ENCODE measurements around the gene GRID1.

The GRID1 gene

DNA sequence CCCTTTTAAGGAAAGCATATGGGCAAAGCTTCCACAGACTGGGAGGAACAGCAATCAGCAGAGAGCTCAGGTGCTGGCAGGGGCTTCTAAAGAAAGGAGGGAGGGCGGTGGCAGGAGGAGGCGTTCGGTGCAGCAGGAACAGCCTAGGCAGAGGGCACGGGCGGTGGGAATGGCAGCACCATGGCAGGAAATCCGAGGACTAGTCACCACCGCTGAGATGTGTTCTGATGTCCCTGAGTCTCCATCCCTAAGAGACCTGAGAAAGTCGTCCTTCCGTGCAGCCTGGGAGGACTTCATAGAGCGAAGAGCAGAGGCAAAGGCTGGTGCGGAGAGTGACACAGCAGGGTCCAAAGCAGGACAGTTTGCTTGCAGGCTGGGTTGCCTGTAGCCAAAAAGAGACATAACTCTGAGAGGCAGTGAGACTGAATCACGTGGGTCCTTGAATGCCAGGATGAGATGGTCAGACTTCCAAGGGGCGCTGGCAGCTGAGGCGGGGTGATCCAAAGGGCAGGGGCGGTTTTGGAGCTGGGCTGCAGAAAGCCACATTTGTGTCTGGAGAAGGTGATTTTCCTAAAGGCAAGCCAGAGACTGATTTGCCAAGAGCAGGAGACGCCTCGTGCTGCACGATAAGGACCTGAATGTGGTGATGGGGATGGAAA is 35.8 kb upstream of the GRID1 start:
- no peak for TF ChIP-seq POLR2AphosphoS5 (IDR thresholded peaks at IDR 0.05; ENCODE audit: low read depth, low read length)
- no peak for DNase-seq (ENCODE audit: insufficient read length, low spot score)
- FAIRE-seq: no peak

DNA sequence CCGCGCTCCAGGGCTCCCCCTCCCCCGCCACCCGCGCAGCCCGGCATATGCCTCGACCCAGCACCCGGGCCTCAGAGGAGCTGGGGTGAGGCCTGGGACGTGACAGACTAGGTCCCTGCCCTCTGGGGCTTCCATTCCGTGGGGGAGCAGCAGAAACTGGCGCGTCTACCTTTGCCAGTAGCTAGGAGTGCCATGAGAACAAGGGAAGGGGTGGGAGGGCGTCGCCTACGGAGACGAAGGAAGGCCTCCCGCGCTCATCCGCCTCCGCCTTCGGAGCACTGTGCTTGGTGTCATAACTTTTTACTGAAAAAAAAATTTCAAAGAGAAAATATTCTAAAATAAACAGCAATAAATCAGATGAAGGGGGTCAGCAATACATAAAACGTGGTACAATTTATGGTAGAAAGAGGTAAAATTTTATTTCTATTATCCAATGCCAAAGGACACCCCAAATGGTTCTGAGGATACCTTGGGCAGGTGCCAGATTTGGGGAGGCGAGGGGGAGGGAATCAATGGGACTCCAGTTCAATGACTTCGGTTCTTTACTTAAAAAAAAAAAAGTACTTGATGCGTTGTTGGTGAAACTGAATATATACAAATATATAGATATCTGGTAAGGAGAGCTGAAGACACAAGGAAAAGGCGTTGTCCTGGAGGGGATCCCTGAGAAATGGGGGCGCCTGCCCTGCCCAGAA is 35.1 kb upstream of the GRID1 start:
- TF ChIP-seq TAF1 (IDR thresholded peaks at IDR 0.05; ENCODE audit: low read depth, low read length) (no peak), PAX5 (IDR thresholded peaks at IDR 0.05; ENCODE audit: insufficient read depth, low read length, severe bottlenecking) (no peak)
- FAIRE-seq (no peak), DNase-seq (ENCODE audit: insufficient read length, low spot score) (no peak)

DNA sequence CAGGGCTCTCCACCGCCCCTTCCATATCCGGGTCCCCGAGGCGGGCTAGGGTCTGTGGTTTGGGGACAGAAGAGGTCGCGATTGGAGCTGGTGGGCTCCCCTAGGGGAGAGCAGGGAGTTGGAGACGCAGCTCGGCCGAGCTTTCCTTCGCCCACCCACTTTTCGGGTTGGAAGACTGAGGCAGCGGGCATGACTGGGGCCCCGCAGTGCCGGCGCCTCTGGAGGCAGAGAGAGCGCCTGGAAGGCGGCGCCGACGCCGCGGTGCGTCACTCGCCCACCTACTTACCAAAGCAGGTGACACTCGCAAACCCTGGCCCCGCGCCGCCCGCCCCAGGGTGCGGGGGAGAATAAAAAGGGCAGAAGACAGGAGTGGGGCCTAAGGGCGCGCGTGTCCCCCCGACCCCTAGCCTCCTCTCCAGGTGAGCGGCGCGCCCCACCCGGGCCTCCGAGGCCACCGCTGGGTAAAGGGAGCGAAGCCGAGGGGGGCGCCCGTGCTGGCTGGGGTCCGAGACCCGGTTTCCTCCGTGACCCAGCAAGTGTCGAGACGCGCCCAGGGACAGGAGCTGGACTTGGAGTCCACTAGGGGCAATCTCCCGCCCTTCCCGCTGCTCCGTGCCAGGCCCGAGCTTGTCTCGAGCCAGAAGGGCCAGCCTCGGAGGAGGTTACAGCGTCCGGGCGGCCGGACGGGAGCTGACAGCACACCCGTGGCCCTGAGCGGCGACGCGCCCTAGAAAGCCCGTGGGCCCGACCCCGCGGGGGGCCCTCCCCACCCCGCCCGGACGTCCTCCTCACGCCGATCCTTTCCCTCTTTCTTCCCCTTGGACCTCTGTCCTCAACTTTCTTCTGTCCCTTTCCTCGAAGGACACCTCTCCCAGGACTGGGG is 34.4 kb upstream of the GRID1 start:
- DNase-seq (ENCODE audit: insufficient read length, low spot score) (peak; percentile 40), FAIRE-seq (no peak)
- no peak for TF ChIP-seq PAX5 (IDR thresholded peaks at IDR 0.05; ENCODE audit: insufficient read depth, low read length, severe bottlenecking)
- no peak for TF ChIP-seq TAF1 (IDR thresholded peaks at IDR 0.05; ENCODE audit: low read depth, low read length)
- TF ChIP-seq POLR2AphosphoS5 (IDR thresholded peaks at IDR 0.05; ENCODE audit: low read depth, low read length): peak; percentile 41; the same call in 1 of the 2 replicates
- TF ChIP-seq POLR2A (IDR thresholded peaks at IDR 0.05; ENCODE audit: low read depth, low read length): peak; percentile 36; the same call in 1 of the 2 replicates
- TF ChIP-seq SPI1 (IDR thresholded peaks at IDR 0.05; ENCODE audit: low read depth, low read length): no peak
- TF ChIP-seq POU2F2 (IDR thresholded peaks at IDR 0.05; ENCODE audit: low read depth, low read length): no peak; the same call in 1 of the 2 replicates

GRCh38 chr10:86399879-86400704 is 33.5 kb upstream of the GRID1 start:
- peak; percentile 96 for FAIRE-seq

GRCh38 chr10:86399514-86399878 is 32.9 kb upstream of the GRID1 start:
- TF ChIP-seq TAF1 (IDR thresholded peaks at IDR 0.05; ENCODE audit: low read depth, low read length) (0 out of 2 replicates have a peak, but pooled peaks have one; percentile 5), POLR2A (IDR thresholded peaks at IDR 0.05; ENCODE audit: low read depth, low read length) (no peak)
- DNase-seq (ENCODE audit: insufficient read length, low spot score) (no peak), FAIRE-seq (no peak)

More at GRCh38 chr10:86399879-86400704, 33.5 kb upstream of the GRID1 start:
- DNase-seq (ENCODE audit: insufficient read length, low spot score): peak; percentile 89
- TF ChIP-seq POLR2A (IDR thresholded peaks at IDR 0.05; ENCODE audit: low read depth, low read length): peak; percentile 21; the same call in 1 of the 2 replicates
- 0 out of 2 replicates have a peak, but pooled peaks have one; percentile 7 for TF ChIP-seq TAF1 (IDR thresholded peaks at IDR 0.05; ENCODE audit: low read depth, low read length)
- no peak for TF ChIP-seq SPI1 (IDR thresholded peaks at IDR 0.05; ENCODE audit: low read depth, low read length)

GRCh38 chr10:86397120-86397519 is 30.5 kb upstream of the GRID1 start:
- no peak for TF ChIP-seq TAF1 (IDR thresholded peaks at IDR 0.05; ENCODE audit: low read depth, low read length)
- TF ChIP-seq SPI1 (IDR thresholded peaks at IDR 0.05; ENCODE audit: low read depth, low read length): no peak
- no peak for TF ChIP-seq POU2F2 (IDR thresholded peaks at IDR 0.05; ENCODE audit: low read depth, low read length)
- no peak for TF ChIP-seq POLR2A (IDR thresholded peaks at IDR 0.05; ENCODE audit: low read depth, low read length)
- no peak for TF ChIP-seq POLR2AphosphoS5 (IDR thresholded peaks at IDR 0.05; ENCODE audit: low read depth, low read length)
- peak; percentile 9 for FAIRE-seq
- no peak for DNase-seq (ENCODE audit: insufficient read length, low spot score)

DNA sequence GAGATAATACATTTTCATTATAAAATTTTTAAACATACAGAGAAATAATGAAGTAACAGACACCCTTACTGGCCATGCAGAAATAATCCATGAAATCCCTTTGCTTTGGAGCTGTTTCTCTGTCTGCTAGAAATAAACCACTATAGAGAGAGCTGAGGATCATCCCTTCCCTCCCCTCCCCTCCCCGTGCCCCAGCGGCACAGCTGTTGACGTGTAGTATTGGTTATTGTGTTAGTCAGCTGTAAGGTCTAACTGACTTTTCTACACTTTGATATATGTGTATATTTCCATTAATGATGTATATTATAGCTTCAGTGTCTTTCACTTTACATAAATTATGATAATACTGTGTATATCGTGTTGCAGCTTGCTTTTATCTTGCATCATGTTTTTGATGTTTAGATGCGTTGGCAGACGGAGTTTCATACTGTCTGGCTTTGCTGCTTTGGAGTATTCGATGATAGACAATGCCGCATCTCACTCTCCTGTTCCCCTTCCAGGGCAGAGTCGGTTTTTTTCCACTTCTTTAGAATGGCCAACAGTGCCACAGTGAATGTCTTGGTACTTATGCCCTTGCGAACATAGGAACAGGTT is 27.4 kb upstream of the GRID1 start:
- TF ChIP-seq POLR2AphosphoS5 (IDR thresholded peaks at IDR 0.05; ENCODE audit: low read depth, low read length) (no peak), PAX5 (IDR thresholded peaks at IDR 0.05; ENCODE audit: insufficient read depth, low read length, severe bottlenecking) (no peak), POU2F2 (IDR thresholded peaks at IDR 0.05; ENCODE audit: low read depth, low read length) (no peak), TAF1 (IDR thresholded peaks at IDR 0.05; ENCODE audit: low read depth, low read length) (no peak)
- FAIRE-seq: peak; percentile 66
- DNase-seq (ENCODE audit: insufficient read length, low spot score): no peak

DNA sequence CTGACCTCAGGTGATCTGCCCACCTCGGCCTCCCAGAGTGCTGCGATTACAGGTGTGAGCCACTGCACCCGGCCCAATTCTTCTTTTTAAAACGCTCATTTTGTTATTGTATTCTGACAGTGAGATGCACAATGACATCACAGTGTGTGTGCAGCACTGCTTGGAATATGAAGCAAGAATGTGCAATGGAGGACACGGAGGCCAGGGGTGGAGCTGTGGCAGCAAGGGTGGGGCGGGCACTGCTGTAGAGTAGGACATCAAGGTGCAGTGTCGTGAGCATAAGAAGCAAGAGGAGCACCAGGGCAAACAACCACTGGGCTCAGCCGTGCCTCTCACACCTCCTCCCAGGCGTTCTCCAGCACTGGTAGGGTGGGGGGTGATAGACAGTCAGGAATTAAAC is 26.8 kb upstream of the GRID1 start:
- FAIRE-seq (peak; percentile 86), DNase-seq (ENCODE audit: insufficient read length, low spot score) (no peak)
- TF ChIP-seq POLR2A (IDR thresholded peaks at IDR 0.05; ENCODE audit: low read depth, low read length) (no peak), POLR2AphosphoS5 (IDR thresholded peaks at IDR 0.05; ENCODE audit: low read depth, low read length) (no peak), TAF1 (IDR thresholded peaks at IDR 0.05; ENCODE audit: low read depth, low read length) (no peak), PAX5 (IDR thresholded peaks at IDR 0.05; ENCODE audit: insufficient read depth, low read length, severe bottlenecking) (no peak), POU2F2 (IDR thresholded peaks at IDR 0.05; ENCODE audit: low read depth, low read length) (no peak), SPI1 (IDR thresholded peaks at IDR 0.05; ENCODE audit: low read depth, low read length) (no peak)

DNA sequence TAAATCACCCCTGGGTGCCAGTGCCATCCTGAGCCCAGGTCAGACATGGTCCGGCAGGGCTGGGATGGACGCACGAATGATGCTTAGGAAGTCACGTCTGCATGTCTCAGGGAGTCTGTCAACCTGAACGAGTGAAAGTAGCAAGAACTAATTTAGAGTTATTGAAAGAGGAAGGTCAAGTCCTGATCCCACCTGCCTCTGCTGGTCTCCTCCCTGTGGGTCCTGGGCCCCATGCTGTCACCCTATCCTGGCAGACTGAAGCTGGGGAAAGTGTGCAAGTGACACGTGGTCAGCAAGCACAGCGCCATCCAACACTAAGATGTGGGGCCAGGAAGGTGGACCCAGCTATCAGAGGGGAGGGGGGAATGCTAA is 26.1 kb upstream of the GRID1 start:
- DNase-seq (ENCODE audit: insufficient read length, low spot score) (no peak), FAIRE-seq (peak; percentile 95)
- TF ChIP-seq PAX5 (IDR thresholded peaks at IDR 0.05; ENCODE audit: insufficient read depth, low read length, severe bottlenecking): no peak
- 0 out of 2 replicates have a peak, but pooled peaks have one; percentile 20 for TF ChIP-seq SPI1 (IDR thresholded peaks at IDR 0.05; ENCODE audit: low read depth, low read length)

All from GM12891 (cell line).